GM11168 (cell line): ENCODE measurements around the gene LRP1B.
"Not testable (repeated sequence)": the region's sequence is repeated elsewhere in the genome, so short reads cannot be mapped to it uniquely, and the experiment has no call there.

Source experiments
- in situ Hi-C: fragments of 300-500 bp; cut with MboI; formaldehyde crosslinking; loops from one replicate; pipeline ENCODE4 v1.12.0; 2022; ENCODE audit warnings: low sequenced_read_pairs; ENCODE audit not compliant: unreplicated experiment

Gene LRP1B

DNA sequence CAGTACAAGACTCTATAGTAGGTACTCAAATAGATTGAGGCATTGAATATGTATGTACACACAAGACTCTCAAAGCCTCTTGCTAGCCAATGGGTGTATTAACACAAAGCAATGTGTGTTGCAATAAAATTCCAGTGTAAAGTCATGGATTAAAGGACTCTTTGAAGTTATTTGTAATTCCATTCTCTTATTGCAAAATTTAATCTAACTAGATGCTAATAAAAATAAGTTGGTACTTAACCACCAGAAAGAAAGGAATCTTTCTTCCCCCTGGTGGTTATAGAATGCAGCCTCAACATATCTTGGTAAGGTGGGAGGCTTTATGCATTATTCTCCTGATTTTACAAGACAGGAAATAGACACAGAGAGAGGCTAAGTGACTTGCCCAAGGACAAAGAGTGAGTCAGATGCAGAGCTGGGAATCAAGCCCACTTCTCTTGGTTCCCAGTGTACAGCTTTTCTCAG, 18.0 kb downstream of the LRP1B start:
- in situ Hi-C loops, result no loop called here

DNA sequence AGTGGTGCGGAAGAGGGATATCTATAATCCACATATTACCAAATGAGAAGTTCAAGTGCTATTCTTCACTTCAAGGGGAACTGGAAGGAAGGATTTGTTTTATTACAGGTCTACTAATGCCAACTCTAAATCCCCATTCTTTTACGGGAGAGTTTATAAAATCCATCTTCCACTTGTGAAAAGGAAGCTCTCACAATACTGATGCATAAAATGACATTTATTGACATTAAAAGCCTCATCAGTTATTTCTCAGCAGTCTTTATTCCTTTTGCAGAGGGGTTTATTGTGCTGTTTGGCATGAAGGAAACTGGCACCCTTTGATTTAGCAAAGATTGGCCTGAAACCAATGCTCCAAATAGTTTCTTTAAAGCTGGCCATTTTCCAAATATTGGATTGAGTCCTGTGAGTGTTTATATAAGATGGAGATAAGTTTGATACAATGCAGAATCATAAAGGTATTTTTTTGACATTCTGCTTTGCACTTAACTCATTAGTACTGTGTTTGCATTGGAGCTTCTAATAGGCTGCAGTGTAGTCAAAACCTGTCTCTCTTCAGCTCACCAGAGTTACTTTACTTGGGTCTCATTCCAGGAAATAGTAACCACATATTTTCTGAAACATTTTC, 26.6 kb downstream of the LRP1B start:
- in situ Hi-C loops, result no loop called here

DNA sequence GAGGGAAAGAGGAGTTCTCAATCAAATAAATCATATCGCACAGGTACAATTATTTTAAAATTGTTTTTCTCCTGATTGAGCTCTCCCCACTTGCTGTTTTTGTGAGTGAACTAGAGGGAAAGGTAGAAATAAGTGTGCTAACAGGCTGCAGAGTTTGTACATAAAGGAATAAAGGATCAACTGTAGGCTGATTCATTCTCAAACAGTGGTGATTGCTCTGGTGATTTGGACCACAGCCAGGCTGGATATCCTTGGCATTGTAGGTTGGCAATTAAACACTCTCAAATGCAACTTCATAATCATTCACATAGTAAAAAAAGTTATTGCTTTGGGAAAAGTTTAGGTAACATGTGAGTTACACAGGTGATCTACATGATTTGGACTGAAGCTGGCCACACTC, 29.8 kb downstream of the LRP1B start:
- in situ Hi-C loops, result no loop called here

DNA sequence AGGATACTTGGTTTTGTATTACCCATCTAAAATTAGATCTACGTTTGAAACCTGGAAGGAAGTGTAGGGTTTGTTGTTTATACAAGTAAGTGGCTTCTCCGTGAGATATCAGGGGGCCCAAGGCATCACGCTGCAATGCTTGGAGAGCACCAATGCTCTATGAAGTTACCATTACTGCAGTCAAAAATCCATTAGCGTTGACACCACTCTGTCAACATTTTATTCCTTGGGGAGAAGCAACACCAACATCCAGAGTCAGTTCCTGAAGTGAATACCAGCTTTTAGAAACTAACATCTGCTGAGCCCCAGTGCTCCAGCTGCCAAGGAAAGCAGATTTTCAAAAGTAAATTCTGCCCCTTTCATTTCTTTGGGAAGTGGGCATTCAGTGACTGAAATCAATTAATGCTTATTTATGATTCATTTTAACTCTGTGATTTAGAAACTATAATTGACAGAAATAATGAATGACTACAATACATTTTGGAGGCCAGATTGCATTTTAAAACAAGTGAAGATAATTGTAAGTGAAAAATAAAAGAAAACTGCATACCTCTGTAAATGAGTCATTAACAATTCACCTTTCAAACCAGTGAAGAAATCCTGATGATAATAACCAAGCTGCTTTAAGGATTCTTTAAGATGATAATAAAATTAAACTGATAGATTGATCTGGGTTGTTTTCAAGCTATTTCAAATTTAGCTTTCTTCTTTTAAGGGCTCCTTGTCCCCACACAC, 30.5 kb downstream of the LRP1B start:
- in situ Hi-C loops, result no loop called here

DNA sequence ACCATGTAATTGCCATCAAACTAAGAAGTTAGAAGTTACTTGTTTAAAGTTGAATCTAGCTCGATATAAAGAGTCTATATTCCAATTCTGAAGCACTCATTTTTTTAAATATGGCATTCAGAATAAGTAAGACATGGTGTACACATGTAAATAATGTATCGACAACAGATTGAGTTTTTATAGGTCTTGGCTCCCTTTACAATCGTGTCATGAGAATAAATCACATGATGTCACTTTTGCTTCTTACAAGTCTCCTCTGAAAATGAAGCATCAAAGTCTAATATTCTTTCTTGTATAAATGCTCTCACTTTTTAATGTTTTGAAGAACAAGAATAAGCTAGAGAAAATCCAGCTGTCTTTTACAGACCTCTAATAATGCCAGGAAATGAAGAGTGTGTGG, 33.1 kb downstream of the LRP1B start:
- in situ Hi-C loops, result no loop called here

DNA sequence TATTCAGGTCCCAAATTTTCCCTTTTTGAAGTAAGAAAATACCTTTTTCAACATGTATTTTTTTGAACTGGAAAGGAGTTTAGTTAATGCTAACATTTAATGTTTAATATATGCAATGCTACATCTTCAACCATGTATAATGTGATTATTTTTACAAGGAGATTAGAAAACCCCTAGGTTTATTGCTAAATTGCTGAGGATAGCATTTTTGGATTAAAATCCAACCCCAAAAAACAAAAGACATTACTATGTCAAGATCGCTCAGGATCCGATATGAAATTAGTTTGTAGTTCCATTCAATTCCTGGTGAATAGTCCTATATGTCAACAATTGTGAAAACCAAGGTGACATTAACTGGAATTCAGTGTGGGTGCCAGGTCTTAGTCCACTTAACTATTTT, 35.2 kb downstream of the LRP1B start:
- in situ Hi-C loops, result no loop called here

DNA sequence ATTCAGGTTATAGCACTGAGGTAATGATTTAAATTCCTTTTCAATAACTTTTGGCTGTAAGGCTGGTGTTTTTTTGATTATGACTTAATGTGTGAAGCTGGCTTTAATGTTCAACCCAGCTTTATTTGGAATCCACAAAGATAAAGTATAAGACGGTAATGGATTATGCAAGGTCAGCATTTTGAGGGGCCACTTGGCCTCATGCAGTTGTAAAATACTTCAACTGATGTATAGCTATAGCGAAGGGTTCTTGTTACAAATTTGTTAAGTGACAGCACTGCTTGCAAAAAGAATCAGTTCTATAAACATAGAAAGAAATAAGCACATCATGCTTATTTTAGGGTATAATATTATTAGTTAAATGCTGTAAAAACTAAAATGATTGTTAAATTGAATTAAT, 36.6 kb downstream of the LRP1B start:
- in situ Hi-C loops, result no loop called here

DNA sequence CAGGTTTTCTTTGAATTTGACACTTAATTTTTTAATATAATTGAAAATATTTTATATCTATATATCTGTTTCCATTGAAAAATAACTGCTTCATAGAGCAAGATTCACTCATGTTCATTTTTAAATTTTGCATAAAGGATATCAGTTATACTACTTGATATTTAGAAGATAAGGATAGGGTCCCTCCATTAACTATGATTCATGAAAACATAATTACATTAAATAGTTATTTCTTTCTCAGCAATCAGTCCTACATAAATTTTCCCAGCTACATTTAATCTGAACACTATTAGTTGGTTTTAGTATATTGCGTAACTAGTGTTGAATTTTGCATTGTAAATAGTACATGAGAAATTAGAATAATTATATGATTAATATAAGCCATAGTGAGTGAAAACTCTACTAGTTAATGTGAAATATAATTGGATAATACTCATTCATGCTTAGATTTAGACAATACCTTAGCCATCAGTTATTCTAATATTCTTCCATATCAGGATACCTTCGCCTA, 42.7 kb downstream of the LRP1B start:
- in situ Hi-C loops, result no loop called here

DNA sequence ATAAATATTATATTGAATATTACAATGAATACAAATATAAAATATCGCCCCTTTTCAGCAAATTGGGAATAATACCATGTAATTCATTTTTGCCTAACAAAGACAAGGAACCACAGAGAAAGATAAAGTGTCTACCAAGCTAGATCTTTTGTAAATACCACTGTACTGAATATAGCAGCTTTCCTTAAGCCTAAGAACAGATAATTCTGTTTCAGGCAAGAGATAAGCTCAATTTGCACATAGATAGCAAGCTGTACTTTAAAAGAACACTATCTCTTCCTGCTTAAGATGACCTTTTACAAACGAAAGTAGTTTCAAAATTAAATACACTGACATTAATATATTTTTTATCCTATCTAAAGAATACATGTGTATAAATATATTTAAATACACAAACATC, 43.2 kb downstream of the LRP1B start:
- in situ Hi-C loops, result not testable (repeated sequence)

DNA sequence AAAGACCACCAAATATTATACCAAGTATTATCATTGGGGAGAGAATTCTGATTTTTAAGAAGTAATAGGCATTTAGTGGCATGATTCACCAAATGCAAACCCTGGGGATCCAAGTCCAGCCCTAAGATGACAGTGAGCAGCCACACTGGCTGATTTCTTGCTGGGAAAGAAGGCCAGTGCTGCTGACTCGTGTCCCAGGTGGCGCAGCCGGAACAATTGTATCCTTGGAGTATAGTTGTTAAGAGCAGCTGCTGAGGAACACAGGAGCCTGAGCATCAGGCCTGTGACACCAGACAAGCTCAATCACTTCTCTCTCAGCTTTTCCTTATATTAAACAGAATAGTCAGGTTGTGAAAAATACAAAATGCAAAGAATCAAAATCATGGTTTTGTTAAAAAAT, 48.4 kb downstream of the LRP1B start:
- in situ Hi-C loops, result no loop called here

DNA sequence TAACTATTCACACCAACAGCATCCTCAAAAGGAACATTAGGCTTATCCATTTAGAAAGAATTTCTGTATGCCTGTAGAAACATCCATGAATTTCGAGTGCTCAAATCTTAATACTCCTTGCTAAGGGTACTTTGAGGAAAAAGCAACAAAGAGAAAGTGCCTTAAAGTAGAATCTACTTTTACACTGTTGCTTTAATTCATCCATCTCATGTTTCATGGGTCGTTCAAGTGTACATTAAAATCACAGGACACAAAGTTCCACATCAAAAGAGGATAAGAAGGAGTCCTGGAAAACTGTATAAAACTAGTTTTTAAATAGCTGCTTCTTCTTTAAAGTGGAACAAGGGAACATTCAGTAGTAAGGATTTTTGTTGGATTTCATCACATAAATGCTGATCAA, 54.5 kb downstream of the LRP1B start:
- in situ Hi-C loops, result no loop called here

DNA sequence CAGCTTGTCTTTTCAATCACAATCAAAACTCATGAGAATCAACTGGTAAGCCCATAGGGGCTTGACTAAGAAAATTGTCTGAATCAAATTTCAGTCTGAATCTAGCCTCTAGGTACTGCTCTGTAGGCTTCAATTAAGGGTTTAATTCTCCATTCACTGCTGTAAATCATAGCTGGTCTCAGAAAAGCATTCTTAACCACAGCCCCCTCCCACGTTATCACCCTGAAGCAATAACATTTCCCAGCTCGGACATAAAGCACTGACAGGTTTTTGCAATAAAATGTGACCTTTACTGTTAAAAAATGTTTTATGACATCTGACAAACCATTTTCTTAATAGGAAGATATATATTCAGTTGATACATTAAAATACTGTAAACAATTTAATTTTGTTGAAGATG, 55.0 kb downstream of the LRP1B start:
- in situ Hi-C loops, result no loop called here

DNA sequence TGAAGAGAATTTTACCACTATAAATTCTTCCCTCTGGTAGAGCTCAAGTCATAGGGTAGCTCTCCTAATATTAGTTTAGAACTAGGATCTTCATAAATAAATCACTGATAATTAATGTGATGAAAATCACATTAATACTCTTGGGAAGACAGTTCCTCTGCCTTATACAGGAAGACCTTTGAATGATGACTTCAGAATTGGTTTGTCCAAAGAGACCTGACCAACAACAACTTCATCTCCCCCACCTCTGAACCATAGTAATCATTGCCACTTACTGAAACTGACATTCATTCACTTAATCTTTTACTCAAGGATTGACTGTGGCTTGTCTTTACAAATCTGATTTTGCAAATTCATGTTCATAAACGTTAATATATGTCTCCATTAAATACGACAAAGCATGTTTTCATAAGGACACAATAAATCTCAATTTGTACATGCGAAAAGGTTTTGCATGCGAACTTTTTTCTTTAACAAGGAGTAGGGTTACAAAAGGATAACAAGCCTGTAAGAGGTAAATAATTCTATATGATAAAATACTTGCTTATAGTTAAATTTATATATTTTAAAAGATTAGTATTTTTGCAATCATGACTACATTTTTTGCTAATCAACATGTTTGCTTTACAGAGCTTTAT, 61.4 kb downstream of the LRP1B start:
- in situ Hi-C loops, result no loop called here

DNA sequence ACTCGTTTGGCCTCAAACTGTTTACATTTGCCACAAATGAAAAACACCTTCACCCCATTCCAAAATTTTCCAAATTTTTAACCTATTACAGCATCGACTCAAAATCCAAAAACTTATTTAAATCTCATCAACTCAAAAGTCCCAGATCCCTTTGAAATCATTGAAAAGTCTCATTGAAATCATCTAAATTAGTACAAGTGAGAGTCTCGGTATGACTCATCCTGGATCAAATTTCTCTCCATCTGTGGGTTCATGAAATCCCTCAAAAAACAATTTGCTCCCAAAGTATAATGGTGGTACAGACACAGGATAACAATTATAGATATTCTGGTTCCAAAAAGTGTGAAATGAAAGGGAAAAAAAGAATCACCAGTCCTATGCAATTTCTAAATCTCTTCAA, 65.1 kb downstream of the LRP1B start:
- in situ Hi-C loops, result no loop called here

DNA sequence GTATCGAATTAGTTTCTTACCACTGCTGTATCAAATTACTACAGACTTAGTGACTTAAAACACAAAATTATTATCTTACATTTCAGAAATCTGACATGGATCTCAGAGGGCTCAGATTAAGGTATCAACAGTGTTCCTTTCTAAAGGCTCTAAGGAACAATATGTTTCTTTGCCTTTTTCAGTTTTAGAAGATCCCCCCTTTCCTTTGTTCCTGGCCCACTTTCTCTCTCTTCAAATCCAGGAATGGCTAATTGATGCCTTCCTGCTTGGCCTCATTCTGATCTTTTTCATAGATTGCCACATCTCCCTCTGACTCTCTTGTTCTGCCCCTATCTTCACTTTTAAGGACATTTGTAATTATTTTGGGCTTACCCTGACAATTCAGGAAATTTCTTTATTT, 65.7 kb downstream of the LRP1B start:
- in situ Hi-C loops, result no loop called here

DNA sequence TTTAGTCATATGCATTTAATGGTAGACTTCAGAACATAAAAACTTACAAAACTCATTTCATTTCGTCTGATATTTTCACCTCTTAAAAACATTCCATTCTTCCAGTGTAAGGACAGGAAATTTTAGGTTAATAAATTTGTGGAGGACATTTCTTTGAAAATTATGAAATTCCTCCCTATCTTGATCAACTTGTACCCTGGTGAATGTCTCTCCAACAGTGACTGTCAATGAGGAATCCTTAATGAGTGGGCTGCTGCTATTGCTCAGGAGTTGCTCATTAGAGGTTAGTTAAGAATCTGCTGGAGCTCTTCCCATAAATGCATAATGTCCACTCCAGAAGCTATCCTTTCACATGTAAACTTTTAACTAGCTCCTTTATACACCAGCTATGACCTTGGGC, 69.1 kb downstream of the LRP1B start:
- in situ Hi-C loops, result no loop called here

DNA sequence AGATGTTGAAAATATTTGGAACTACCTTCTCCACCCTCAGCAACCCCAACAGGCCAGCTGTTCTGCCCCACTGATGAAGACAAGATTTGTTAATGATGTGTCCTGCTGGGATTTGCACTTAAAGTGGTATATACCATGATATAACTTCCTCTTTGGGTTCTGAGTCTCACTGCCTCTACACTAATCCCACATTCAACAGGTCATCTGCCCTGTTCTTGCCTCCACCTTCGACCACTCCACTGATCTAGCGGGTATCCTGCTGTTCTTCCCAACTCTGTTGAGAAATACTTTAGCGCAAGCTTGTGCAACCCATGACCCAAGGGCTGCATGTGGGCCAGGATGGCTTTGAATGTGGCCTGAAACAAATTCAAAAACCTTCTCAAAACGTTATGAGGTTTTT, 72.7 kb downstream of the LRP1B start:
- in situ Hi-C loops, result no loop called here

DNA sequence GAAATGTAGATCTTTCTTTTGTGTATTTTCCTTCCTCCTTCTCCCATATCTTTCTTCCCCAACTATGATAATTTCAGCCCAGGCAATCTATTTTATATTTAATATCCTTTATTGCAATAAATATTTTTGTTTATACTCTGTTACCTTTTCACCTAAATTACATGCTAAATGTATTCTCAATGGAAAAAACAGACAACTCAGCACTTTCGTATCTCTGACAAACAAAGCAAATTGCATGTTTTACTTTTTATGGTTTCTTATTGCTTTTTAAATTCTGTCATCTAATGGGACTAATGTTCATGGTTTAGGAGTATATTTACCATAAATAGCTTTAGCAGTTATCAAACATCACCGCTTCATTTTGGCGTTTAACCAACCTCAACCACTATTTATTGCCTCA, 74.0 kb downstream of the LRP1B start:
- in situ Hi-C loops, result no loop called here

DNA sequence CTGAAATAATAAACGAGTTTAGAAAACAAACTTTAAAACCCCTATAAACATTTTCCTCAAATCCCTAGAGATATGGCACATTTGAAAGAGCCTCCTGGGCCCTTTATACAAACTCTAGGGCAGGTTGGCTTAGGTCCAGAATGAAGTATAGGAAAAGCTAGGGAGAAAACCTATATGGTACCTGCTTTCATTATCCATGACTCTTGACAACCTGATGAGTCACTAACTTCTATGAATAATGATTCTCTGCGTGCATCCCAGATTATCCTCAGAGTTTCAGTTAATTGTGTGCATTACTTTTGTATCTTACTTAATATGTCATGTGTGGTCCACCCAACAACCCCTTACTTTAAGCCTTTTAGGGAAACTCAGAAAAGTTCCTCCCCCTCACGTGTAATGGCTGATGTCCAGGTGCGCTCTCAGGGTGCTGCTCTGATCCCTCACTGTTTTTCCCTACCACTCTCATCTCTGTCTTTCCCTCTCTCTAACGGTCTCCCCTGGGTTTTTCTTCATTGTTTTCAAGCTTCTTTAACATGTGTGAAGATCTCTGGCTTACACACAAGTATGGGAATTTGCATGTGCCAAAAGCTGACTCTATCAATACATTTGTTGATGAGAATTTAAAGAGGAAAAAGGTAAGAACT, 78.5 kb downstream of the LRP1B start:
- in situ Hi-C loops, result no loop called here

DNA sequence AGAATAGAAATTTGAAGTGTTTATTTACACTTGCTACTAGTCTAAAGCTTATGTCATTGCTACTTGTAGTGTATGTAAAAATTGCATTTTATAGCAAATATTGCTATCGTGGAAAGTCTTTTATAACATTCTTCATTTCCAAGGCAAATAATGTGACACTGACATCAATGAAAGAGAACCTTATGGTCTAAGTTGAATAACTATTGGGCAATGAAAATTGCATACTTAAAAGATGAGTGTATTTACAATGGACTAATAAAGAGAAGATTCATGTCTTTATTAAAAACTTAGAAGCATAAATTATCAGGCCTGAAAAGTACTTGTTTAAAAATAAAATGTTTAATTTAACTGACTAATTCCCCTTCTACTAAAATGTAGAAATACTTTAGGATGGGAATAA, 82.2 kb downstream of the LRP1B start:
- in situ Hi-C loops, result no loop called here

DNA sequence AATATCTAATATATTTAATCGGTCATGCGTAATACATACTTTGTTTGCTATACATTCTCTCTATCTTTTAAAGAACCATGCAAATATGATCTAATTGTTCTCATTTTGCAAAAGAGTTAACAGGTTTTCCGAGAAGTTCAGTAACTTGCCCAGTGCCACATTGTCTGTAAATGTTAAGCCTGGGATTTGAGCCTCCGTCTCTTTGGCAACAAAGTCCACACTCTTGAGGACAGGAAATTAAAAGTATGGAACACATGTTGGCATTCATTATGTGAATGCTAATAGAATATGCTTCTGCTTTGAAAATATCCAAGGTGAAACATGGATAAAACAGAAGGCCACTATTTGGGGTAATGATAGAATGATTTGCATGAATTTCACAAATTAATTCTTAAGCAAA, 85.2 kb downstream of the LRP1B start:
- in situ Hi-C loops, result no loop called here
